HG03575 (cell line): Measurements from ENCODE around the gene ABHD14A.

Experiments used
- ATAC-seq: cut with Tn5 transposase; IDR thresholded peaks from one replicate; pipeline ENCODE4 v1.9.1; 2021; ENCODE audit not compliant: unreplicated experiment, insufficient number of reproducible peaks, low FRiP score; ENCODE audit errors: extremely low read depth

ABHD14A gene

GRCh38 chr3:51954105-51954504 is 20.8 kb upstream of the ABHD14A start:
- no peak for ATAC-seq

GRCh38 chr3:51954713-51955112 is 20.2 kb upstream of the ABHD14A start:
- ATAC-seq: no peak

- ATAC-seq: no peak
Observed at GRCh38 chr3:51955175-51955892, 19.5 kb upstream of the ABHD14A start, which contains the start of gene GPR62. TSS of gene GPR62 (plus strand) at chr3:51955381. CDS start at chr3:51955653, 272 bp downstream.

- no peak for ATAC-seq
Observed at GRCh38 chr3:51955893-51956770, 18.7 kb upstream of the ABHD14A start.

GRCh38 chr3:51957520-51958205 is 17.2 kb upstream of the ABHD14A start:
- no peak for ATAC-seq

GRCh38 chr3:51958603-51959521 is 16.0 kb upstream of the ABHD14A start:
- ATAC-seq: no peak

- no peak for ATAC-seq
Observed at GRCh38 chr3:51959651-51960050, 15.2 kb upstream of the ABHD14A start.

GRCh38 chr3:51960386-51960785 is 14.5 kb upstream of the ABHD14A start:
- no peak for ATAC-seq

- ATAC-seq: no peak
Observed at GRCh38 chr3:51961011-51961410, 13.9 kb upstream of the ABHD14A start.

GRCh38 chr3:51961602-51962569 is 13.0 kb upstream of the ABHD14A start:
- no peak for ATAC-seq

GRCh38 chr3:51962854-51963530 is 11.9 kb upstream of the ABHD14A start:
- ATAC-seq: no peak

GRCh38 chr3:51963951-51964451 is 10.9 kb upstream of the ABHD14A start:
- no peak for ATAC-seq

GRCh38 chr3:51964521-51964920 is 10.3 kb upstream of the ABHD14A start:
- ATAC-seq: no peak

- no peak for ATAC-seq
Observed at GRCh38 chr3:51966016-51966415, 8.8 kb upstream of the ABHD14A start.

- ATAC-seq: no peak
Observed at GRCh38 chr3:51966486-51966885, 8.4 kb upstream of the ABHD14A start.

- ATAC-seq: no peak
Observed at GRCh38 chr3:51966922-51967383, 7.9 kb upstream of the ABHD14A start.
